Kasumi-1 (cell line): ENCODE measurements around the gene SMAD2.
A peak's percentile ranks its signal among the peaks of the same experiment; 100 is the strongest.

Source experiments
- DNase-seq, 2 experiments: peaks; one replicate each; lab custom pipeline; 2025; lab: John Stamatoyannopoulos, UW

SMAD2 gene

GRCh38 chr18:47931718-47932103 is 1.3 kb upstream of the SMAD2 start:
- DNase-seq, result peak; percentile 86

- DNase-seq, result peak; percentile 87 to 92
Observed at GRCh38 chr18:47930931-47931717, 665 bp upstream of the SMAD2 start.

- peak; percentile 35 to 45 for DNase-seq
Observed at GRCh38 chr18:47929681-47930198, 719 bp downstream of the SMAD2 start.

GRCh38 chr18:47928466-47928865 is 2.0 kb downstream of the SMAD2 start:
- no peak for DNase-seq

GRCh38 chr18:47926101-47926850 is 4.2 kb downstream of the SMAD2 start:
- DNase-seq, result no peak

- no peak for DNase-seq
Observed at GRCh38 chr18:47919916-47920315, 10.5 kb downstream of the SMAD2 start.

- no peak for DNase-seq
Observed at GRCh38 chr18:47917923-47918610, 12.4 kb downstream of the SMAD2 start.

GRCh38 chr18:47915930-47916329 is 14.5 kb downstream of the SMAD2 start:
- no peak for DNase-seq

GRCh38 chr18:47915229-47915628 is 15.2 kb downstream of the SMAD2 start:
- no peak for DNase-seq

GRCh38 chr18:47912794-47913585 is 17.5 kb downstream of the SMAD2 start:
- DNase-seq, result no peak

GRCh38 chr18:47912343-47912742 is 18.1 kb downstream of the SMAD2 start:
- DNase-seq, result no peak

GRCh38 chr18:47911877-47912276 is 18.6 kb downstream of the SMAD2 start:
- DNase-seq, result no peak

- no peak for DNase-seq
Observed at GRCh38 chr18:47909484-47909883, 21.0 kb downstream of the SMAD2 start.

GRCh38 chr18:47908592-47908991 is 21.9 kb downstream of the SMAD2 start:
- DNase-seq, result no peak

GRCh38 chr18:47906408-47906807 is 24.1 kb downstream of the SMAD2 start:
- DNase-seq, result no peak

- DNase-seq, result no peak
Observed at GRCh38 chr18:47903809-47904208, 26.6 kb downstream of the SMAD2 start.

- peak; percentile 76 to 88 for DNase-seq
Observed at GRCh38 chr18:47901624-47902362, 28.7 kb downstream of the SMAD2 start.

- no peak for DNase-seq
Observed at GRCh38 chr18:47899107-47899840, 31.2 kb downstream of the SMAD2 start.

GRCh38 chr18:47898696-47899095 is 31.8 kb downstream of the SMAD2 start:
- no peak for DNase-seq

GRCh38 chr18:47898055-47898454 is 32.4 kb downstream of the SMAD2 start:
- no peak for DNase-seq
